ENCODE data around the gene LHX4.
"Not testable (repeated sequence)": the region's sequence is repeated elsewhere in the genome, so short reads cannot be mapped to it uniquely, and the experiment has no call there.

LHX4 gene

GRCh38 chr1:180196436-180197003, 33.5 kb upstream of the LHX4 start:
- no peak for DNase-seq (ENCODE audit: low read depth in 1 of 2, low spot score in 1 of 2)

- DNase-seq (ENCODE audit: low read depth in 1 of 2, low spot score in 1 of 2) = no peak
Measured at GRCh38 chr1:180197231-180197630, 32.8 kb upstream of the LHX4 start.

DNA sequence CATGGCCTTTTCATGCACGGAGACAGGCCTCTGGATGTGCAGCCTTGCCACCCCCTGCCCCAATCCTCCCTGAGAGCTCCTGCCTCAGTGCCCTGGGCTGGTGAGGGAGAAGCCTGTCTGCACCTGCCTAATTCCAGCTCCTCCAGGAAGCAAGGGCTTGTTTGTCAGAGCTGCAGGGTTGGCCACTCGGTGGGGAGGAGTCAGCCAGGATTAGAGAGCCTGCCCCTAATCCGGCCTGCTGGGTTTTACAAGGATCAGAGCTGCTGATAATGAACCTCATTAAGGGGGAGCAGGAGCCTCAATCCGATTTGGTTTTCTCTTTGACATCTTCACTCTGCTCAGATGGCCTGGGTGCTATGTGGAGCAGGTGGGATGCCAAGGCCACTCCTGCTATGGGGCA, 31.9 kb upstream of the LHX4 start:
- DNase-seq (ENCODE audit: low read depth in 1 of 2, low spot score in 1 of 2) = no peak

DNA sequence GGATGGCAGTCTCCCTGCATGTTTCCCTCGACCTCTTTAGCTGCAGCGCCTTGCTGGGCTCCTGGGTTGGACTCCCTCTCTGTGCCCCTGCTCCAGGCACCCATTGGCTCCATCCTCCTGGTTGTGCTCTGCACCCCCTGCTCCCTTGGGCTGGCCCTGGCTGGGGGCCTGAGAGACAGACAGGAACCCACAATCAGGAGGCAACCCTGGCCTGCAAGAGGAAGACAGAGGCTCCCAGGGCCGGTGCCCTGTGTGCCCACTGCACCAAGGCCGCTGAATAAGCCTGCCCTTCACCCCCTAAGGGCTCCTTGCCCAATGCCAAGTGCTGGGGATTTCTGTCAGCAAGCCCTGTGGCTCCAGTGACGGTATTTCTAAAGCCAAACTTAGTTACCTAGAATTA, 31.5 kb upstream of the LHX4 start:
- no peak for DNase-seq (ENCODE audit: low read depth in 1 of 2, low spot score in 1 of 2)

DNA sequence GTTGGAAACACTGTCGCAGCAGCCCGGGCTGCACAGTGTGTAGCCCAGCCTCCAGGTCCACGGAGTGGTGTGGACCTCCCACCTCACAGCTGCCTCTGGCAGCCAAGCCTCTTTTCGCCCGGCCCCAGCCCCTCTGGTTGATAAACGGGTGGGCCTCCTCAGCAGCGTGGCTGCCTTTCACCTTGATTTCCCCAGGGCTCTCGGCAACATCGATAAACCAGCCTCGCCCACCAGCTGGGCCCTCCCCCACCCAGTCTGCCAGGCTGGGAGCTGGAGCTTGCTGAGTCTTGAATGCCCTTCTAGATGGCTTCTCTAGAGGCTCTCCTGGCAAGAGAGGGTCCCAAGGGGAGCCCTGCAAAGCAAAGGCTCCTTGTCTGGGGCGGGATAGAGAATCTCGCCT, 31.0 kb upstream of the LHX4 start:
- no peak for DNase-seq (ENCODE audit: low read depth in 1 of 2, low spot score in 1 of 2)

DNA sequence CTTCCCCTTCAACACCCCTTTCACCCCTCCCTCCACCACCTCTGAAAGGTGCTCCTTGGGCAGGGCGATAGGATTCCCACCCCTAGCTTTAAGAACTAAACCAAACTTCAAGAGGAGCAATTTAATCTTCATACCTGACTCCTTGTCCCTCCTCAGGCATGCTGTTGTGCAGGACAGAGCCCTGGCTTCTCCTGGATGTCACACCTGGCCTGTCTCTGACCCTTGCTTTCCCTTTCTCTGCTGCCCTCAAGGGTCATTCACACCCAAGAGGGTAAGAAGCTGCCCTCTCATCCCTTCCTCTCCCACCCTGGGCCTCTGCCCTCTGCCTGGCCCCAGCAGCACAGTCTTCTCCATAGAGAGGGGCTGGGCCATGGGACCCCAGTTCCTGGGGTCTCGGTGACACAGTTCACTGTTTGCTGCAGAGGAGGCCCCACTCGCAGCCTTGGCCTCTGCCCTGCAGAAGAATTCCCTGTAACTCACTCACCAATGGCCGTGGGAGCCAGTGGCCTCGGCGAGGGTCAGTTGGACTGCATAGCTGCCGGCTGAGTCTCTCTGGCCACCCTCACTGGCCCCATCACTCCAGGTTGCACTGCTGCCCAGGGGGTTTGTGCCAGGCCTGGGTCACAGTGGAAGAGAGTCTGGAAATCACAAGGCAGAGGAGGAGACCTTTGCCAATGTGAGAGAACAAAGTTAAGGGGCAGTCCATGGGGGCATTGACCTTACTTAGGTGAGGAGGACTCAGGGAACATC, 28.4 kb upstream of the LHX4 start:
- DNase-seq (ENCODE audit: low read depth in 1 of 2, low spot score in 1 of 2) = no peak

DNA sequence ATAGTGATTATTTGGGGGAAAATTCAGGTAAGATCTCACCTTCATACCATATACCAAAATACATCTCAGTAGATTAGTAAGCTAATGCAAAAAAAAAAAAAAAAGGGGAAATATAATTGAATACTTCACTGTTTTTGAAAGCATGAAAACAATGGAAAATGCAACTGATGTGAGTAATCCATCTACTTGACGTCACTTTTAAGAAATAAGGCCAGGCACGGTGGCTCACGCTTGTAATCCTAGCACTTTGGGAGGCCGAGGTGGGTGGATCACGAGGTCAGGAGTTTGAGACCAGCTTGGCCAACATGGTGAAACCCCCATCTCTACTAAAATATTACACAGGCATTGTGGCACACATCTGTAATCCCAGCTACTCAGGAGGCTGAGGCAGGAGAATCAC, 27.5 kb upstream of the LHX4 start:
- not testable (repeated sequence) for DNase-seq (ENCODE audit: low read depth in 1 of 2, low spot score in 1 of 2)

DNA sequence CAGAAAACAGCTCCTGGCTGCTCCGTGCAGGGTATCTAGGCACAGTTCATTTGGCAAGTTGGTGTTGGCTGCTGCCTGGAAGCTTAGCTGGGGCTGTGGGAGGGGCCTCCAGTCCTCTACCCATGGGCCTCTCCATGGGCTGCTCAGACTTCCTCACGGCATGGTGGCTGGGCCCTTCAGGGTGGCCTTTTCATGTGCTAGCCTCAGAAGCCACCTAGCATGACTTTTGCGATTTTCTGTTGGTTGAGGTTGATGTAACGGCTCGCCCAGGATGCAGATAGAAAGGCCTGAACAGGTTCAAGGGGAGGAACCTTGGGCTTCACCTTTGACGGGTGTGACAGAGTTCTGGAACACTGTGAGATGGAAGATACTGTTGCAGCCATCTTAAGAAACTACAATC, 25.8 kb upstream of the LHX4 start:
- no peak for DNase-seq (ENCODE audit: low read depth in 1 of 2, low spot score in 1 of 2)

GRCh38 chr1:180206581-180206980, 23.5 kb upstream of the LHX4 start:
- no peak for DNase-seq (ENCODE audit: low read depth in 1 of 2, low spot score in 1 of 2)

DNA sequence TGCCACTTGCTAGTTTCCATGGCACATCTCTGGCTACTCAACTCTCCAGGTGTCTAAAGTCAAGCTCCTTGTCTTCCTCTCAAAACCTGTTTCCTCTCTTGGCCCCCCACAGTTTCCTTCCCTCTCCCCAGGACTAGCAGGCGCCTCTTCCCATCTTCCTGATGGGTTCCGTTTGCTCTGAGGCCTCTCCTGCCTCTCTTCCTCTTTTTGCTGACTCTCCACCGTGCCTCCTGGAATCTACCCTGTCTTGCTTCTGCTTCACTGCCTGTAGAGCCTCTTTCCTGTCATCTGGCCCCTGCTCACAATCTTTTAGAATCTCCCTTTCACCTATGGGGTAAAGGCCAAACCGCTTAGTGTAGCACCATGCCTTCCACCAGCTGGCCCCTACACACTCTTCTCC, 21.8 kb upstream of the LHX4 start:
- DNase-seq (ENCODE audit: low read depth in 1 of 2, low spot score in 1 of 2) = no peak

- DNase-seq (ENCODE audit: low read depth in 1 of 2, low spot score in 1 of 2) = no peak
Measured at GRCh38 chr1:180210008-180210620, 19.9 kb upstream of the LHX4 start.

DNA sequence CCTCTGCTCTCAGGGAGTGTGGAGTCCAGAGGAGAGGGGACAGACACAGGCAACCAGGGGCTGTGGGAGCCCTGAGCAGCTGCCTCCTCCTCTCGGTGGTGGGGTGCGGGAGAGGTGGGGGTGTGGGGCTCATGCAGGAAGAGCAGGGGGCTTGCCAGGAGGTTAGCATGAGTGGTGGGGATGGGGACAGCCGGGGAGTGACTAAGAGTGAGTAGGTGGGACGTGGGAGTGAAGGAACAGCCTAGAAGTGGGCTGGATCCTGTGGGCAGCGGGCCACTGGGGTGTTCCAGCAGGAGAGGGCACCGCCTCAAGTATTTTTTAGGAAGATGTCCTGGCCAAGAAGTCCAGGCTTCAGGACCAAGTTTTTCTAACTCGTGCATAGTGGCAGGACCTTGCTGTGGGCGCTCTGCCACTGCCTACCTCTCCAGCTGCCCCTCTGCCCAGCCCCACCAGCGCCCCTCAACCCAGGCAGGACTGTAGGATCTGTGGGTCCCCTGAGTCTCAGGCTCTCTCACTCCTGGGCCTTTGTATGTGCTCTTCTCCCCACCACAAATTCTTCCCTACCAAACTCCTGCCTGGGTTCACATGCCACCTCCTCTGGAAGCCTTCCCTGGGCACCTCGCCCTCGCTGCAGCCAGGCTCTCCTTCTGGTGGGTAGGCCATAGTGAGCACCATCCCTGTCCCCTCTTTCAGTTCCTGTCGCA, 18.8 kb upstream of the LHX4 start:
- no peak for DNase-seq (ENCODE audit: low read depth in 1 of 2, low spot score in 1 of 2)

- no peak for DNase-seq (ENCODE audit: low read depth in 1 of 2, low spot score in 1 of 2)
Measured at GRCh38 chr1:180211860-180212229, 18.2 kb upstream of the LHX4 start.

- no peak for DNase-seq (ENCODE audit: low read depth in 1 of 2, low spot score in 1 of 2)
Measured at GRCh38 chr1:180213401-180214170, 16.5 kb upstream of the LHX4 start.

DNA sequence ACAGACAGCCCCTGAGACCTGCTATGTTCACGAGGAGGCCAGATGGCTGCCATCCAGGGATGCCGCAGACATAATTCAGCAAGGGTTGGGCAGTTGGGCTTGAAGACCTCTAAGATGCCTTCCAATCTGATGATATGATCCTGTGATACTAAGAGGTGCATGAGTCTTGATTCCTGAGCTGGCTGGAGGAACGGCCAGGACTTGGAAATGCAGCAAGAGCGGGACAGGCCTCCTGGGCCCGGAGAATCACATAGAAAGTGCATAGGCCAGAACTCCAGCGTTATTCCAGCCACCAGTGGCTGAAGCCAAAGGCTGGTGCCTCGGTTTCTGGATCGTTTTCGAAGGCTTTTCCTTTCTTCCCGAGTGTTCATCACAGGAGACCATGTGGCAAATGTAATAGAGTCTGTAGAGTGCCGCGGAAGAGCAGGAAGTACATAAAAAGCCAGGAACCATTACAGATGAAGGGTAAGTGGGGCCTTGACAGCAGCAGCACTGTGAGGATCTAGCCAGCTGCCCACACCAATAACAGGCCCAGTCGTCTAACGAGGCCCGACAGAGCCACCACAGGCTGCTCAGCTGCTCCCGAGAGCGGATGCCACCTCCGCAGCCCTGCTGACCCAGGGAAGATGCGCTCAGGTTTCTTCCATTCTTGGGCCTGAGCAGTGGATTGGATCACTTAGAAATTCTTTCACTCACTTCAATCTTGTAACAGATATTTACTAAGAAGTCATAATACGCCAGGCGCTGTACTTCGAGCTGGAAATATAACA, 14.0 kb upstream of the LHX4 start:
- no peak for DNase-seq (ENCODE audit: low read depth in 1 of 2, low spot score in 1 of 2)

GRCh38 chr1:180217006-180217405, 13.1 kb upstream of the LHX4 start:
- no peak for DNase-seq (ENCODE audit: low read depth in 1 of 2, low spot score in 1 of 2)

- no peak for DNase-seq (ENCODE audit: low read depth in 1 of 2, low spot score in 1 of 2)
Measured at GRCh38 chr1:180218806-180219765, 11.0 kb upstream of the LHX4 start.

DNA sequence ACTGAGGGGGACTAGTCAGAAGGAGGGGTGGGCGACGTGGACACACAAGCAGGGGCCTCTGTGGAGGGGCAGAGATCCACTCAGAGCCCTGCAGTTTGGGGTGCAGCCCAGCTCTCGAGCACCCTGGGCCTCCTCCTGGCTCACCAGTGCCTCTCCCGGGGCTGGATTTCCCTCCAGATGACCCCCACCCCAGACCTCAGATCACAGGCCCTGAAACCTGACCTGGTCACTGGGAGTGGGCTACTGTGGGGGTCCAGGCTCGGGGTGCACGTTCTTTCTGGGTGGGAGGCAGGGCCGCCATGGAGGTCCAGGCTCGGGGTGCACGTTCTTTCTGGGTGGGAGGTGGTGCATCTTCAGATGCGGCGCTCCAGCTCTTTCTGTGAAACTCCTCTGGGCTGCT, 10.3 kb upstream of the LHX4 start:
- no peak for DNase-seq (ENCODE audit: low read depth in 1 of 2, low spot score in 1 of 2)

DNA sequence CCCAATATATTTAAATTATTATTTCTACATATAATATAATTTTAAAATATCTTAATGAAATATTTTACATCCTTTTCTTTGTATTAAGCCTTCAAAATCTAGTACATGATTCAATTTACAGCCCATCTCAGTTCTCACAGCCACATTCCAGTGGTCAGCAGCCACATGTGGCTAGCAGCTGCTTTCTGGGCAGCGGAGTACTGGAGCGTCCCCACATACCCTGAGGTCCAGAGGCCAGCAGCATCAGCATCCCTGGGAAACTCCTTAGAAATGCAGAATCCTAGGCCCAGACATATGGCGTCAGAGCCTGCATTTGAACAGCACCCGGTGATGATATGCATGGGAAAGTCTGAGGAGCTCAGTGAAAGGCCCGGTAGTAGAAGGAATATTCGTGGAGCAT, 8.6 kb upstream of the LHX4 start:
- no peak for DNase-seq (ENCODE audit: low read depth in 1 of 2, low spot score in 1 of 2)

DNA sequence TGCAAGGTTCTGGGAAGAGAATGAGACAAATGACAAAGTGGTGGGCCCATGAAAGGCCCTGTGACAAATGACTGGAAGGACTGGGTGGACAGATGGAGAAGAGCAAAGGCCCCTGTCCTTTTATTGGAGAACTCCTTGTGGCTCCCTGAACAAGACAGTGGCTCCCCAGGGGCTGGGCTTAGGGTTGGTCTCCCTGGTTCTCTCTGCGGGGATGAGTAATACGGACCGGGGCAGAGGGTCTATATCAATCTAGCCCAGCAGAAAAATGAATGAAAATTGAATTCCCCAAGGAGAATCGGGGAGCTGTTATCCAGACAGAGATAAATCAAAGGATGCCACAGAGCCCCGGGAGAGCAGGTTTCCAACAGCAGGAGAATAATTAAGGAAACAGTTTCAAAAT, 5.2 kb upstream of the LHX4 start:
- no peak for DNase-seq (ENCODE audit: low read depth in 1 of 2, low spot score in 1 of 2)
